ENCODE data around the gene AP2B1.
A peak's percentile ranks its signal among the peaks of the same experiment; 100 is the strongest.

Gene AP2B1

GRCh38 chr17:35587074-35587961 lies at the start of gene AP2B1 (continued):
- TF ChIP-seq ZBTB17 (tag by site-specific recombination; IDR thresholded peaks at IDR 0.05) (peak; percentile 94), ZNF157 (tag by site-specific recombination; IDR thresholded peaks at IDR 0.05) (no peak), ZNF10 (tag by site-specific recombination; IDR thresholded peaks at IDR 0.05) (peak; percentile 52; the same call in 1 of the 2 replicates), WT1 (tag by site-specific recombination; IDR thresholded peaks at IDR 0.05) (no peak), ZNF518A (tag by site-specific recombination; conservative IDR thresholded peaks at IDR 0.05; ENCODE audit: low read depth) (peak; percentile 66), ZFP37 (tag by site-specific recombination; IDR thresholded peaks at IDR 0.05) (peak; percentile 92), RBAK (tag by site-specific recombination; IDR thresholded peaks at IDR 0.05) (no peak), ZNF280D (tag by site-specific recombination; IDR thresholded peaks at IDR 0.05) (peak; percentile 87), ZNF16 (tag by site-specific recombination; IDR thresholded peaks at IDR 0.05; ENCODE audit: low read depth) (no peak), ZNF704 (tag by site-specific recombination; IDR thresholded peaks at IDR 0.05) (no peak), ZBTB10 (tag by site-specific recombination; IDR thresholded peaks at IDR 0.05) (peak; percentile 37; the same call in 1 of the 2 replicates), HIC1 (tag by site-specific recombination; IDR thresholded peaks at IDR 0.05) (peak; percentile 90), GLI4 (tag by site-specific recombination; IDR thresholded peaks at IDR 0.05) (peak; percentile 72; the same call in 1 of the 2 replicates), ZNF664 (tag by site-specific recombination; IDR thresholded peaks at IDR 0.05) (no peak), PRDM4 (tag by site-specific recombination; IDR thresholded peaks at IDR 0.05) (peak; percentile 69; the same call in 1 of the 2 replicates), KLF10 (tag by site-specific recombination; IDR thresholded peaks at IDR 0.05) (peak; percentile 83), ZNF202 (tag by site-specific recombination; IDR thresholded peaks at IDR 0.05; ENCODE audit: borderline replicate concordance) (no peak), KLF7 (tag by site-specific recombination; IDR thresholded peaks at IDR 0.05; ENCODE audit: borderline replicate concordance) (peak; percentile 96), ZFP3 (tag by site-specific recombination; IDR thresholded peaks at IDR 0.05; ENCODE audit: low read depth) (no peak), ZNF548 (tag by site-specific recombination; IDR thresholded peaks at IDR 0.05) (no peak)
